Karpas-422 (cell line): ENCODE measurements around the gene VPS13D. TPM values are rescaled to one million over a fixed set of nuclear protein-coding genes. Genes with fewer than 3 reads are reported as not detected.

Experiments used
- DNase-seq: peaks from one replicate; pipeline ENCODE4 v3.0.0-alpha.2; 2015
- H2AFZ ChIP-seq: fragments of 200-600 bp; sonication (generic); 2 replicates; pipeline ENCODE4 v1.6.1; 2014; ENCODE audit warnings: antibody characterized with exemption, low read length, mixed read lengths
- H3K27ac ChIP-seq: fragments of 200-600 bp; sonication (generic); 2 replicates; pipeline ENCODE4 v1.5.1; 2014; ENCODE audit warnings: mild to moderate bottlenecking, low read length, moderate library complexity
- H3K27me3 ChIP-seq: fragments of 200-600 bp; sonication (generic); 2 replicates; pipeline ENCODE4 v1.6.1; 2014; ENCODE audit warnings: low read length, mixed read lengths
- H3K36me3 ChIP-seq: fragments of 200-600 bp; sonication (generic); 2 replicates; pipeline ENCODE4 v1.6.1; 2014; ENCODE audit warnings: low read length, mixed read lengths; ENCODE audit not compliant: insufficient read depth
- H3K4me1 ChIP-seq: fragments of 200-600 bp; sonication (generic); 2 replicates; pipeline ENCODE4 v1.6.1; 2014; ENCODE audit warnings: mild to moderate bottlenecking, low read length, mixed read lengths
- H3K4me2 ChIP-seq: fragments of 200-600 bp; sonication (generic); 2 replicates; pipeline ENCODE4 v1.6.1; 2014; ENCODE audit warnings: low read length, low read depth, mild to moderate bottlenecking; ENCODE audit not compliant: poor library complexity, severe bottlenecking
- H3K4me3 ChIP-seq: fragments of 200-600 bp; sonication (generic); 2 replicates; pipeline ENCODE4 v1.5.1; 2014; ENCODE audit warnings: mild to moderate bottlenecking, antibody characterized with exemption, low read length, mixed read lengths
- H3K79me2 ChIP-seq: fragments of 200-600 bp; sonication (generic); 2 replicates; pipeline ENCODE4 v1.6.1; 2014; ENCODE audit warnings: mild to moderate bottlenecking, low read length, mixed read lengths
- H3K9ac ChIP-seq: fragments of 200-600 bp; sonication (generic); 2 replicates; pipeline ENCODE4 v1.6.0; 2014; ENCODE audit warnings: low read length
- H3K9me2 ChIP-seq: fragments of 200-600 bp; sonication (generic), shearing (Covaris generic); replicated peaks from 2 replicates; pipeline ENCODE4 v1.6.0; 2014; ENCODE audit warnings: mild to moderate bottlenecking, low read length, moderate library complexity; ENCODE audit not compliant: insufficient read depth
- H3K9me3 ChIP-seq: fragments of 300-700, 200-600 bp; sonication (generic); 2 replicates; pipeline ENCODE4 v1.6.1; 2014; ENCODE audit warnings: low read length, mixed read lengths
- H4K20me1 ChIP-seq: fragments of 200-600 bp; sonication (generic); 2 replicates; pipeline ENCODE4 v1.6.1; 2014; ENCODE audit warnings: mild to moderate bottlenecking, antibody characterized with exemption, low read length, low read depth; ENCODE audit not compliant: insufficient read depth
- total RNA-seq: library from RNA; depleted of rRNA; stranded (reverse); fragments of >200 nt; shearing (Covaris generic); gene quantifications from 2 replicates; pipeline ENCODE4 v1.2.3, GENCODE V29; 2014; ENCODE audit warnings: low replicate concordance

The VPS13D gene
- total RNA-seq, 1 experiment from 2014 or later, result 36.2 TPM

GRCh38 chr1:12293416-12293815 lies 63.6 kb downstream of the VPS13D start:
- Histone ChIP-seq H4K20me1 (no peaks in the 10 kb centered on the region), H3K79me2 (no peaks in the 10 kb centered on the region), H3K4me2 (no peak overlapping the region), H3K9me3 (no peaks in the 10 kb centered on the region), H3K4me3 (no peak overlapping the region), H3K36me3 (0 out of 2 replicates have a peak, but pooled peaks cover 6% of the 10 kb centered on the region), H2AFZ (no peak overlapping the region), H3K27me3 (no peaks in the 10 kb centered on the region), H3K4me1 (0 out of 2 replicates have a peak, but pooled peaks cover 4% of the 10 kb centered on the region), H3K9ac (no peak overlapping the region), H3K27ac (no peak overlapping the region), H3K9me2 (no peaks in the 10 kb centered on the region)
- DNase-seq, result no peak

GRCh38 chr1:12294076-12294475 lies 64.2 kb downstream of the VPS13D start:
- no peak for DNase-seq
- Histone ChIP-seq H4K20me1 (no peaks in the 10 kb centered on the region), H3K4me3 (no peak overlapping the region), H3K27me3 (no peaks in the 10 kb centered on the region), H3K36me3 (0 out of 2 replicates have a peak, but pooled peaks cover 6% of the 10 kb centered on the region), H3K9ac (no peak overlapping the region), H3K9me3 (no peaks in the 10 kb centered on the region), H3K79me2 (no peaks in the 10 kb centered on the region), H3K4me2 (no peak overlapping the region), H3K9me2 (no peaks in the 10 kb centered on the region), H2AFZ (no peak overlapping the region), H3K27ac (no peak overlapping the region), H3K4me1 (0 out of 2 replicates have a peak, but pooled peaks cover 4% of the 10 kb centered on the region)

GRCh38 chr1:12296016-12296415 lies 66.2 kb downstream of the VPS13D start:
- H3K9me2 ChIP-seq, result no peaks in the 10 kb centered on the region
- DNase-seq, result no peak
- H3K9me3 ChIP-seq, result no peaks in the 10 kb centered on the region
- H3K36me3 ChIP-seq, result 0 out of 2 replicates have a peak, but pooled peaks cover 3% of the 10 kb centered on the region
- no peaks in the 10 kb centered on the region for H3K79me2 ChIP-seq
- no peak overlapping the region for H3K27ac ChIP-seq
- no peak overlapping the region for H2AFZ ChIP-seq
- H3K4me2 ChIP-seq, result no peak overlapping the region
- no peaks in the 10 kb centered on the region for H3K27me3 ChIP-seq
- no peaks in the 10 kb centered on the region for H4K20me1 ChIP-seq
- no peak overlapping the region for H3K9ac ChIP-seq
- 0 out of 2 replicates have a peak, but pooled peaks cover 4% of the 10 kb centered on the region for H3K4me1 ChIP-seq
- no peak overlapping the region for H3K4me3 ChIP-seq

GRCh38 chr1:12296623-12297022 lies 66.8 kb downstream of the VPS13D start:
- Histone ChIP-seq H3K36me3 (0 out of 2 replicates have a peak, but pooled peaks cover 3% of the 10 kb centered on the region), H4K20me1 (no peaks in the 10 kb centered on the region), H3K79me2 (no peaks in the 10 kb centered on the region), H3K4me1 (0 out of 2 replicates have a peak, but pooled peaks cover 4% of the 10 kb centered on the region), H3K4me2 (no peak overlapping the region), H3K9ac (no peak overlapping the region), H2AFZ (no peak overlapping the region), H3K4me3 (no peak overlapping the region), H3K27me3 (no peaks in the 10 kb centered on the region), H3K27ac (no peak overlapping the region), H3K9me3 (no peaks in the 10 kb centered on the region), H3K9me2 (no peaks in the 10 kb centered on the region)
- no peak for DNase-seq

- no peaks in the 10 kb centered on the region; the same call in 1 of the 2 replicates for H3K36me3 ChIP-seq
- H3K9ac ChIP-seq, result no peak overlapping the region
- 0 out of 2 replicates have a peak, but pooled peaks cover 4% of the 10 kb centered on the region for H3K4me1 ChIP-seq
- H3K79me2 ChIP-seq, result no peaks in the 10 kb centered on the region
- no peaks in the 10 kb centered on the region for H3K9me2 ChIP-seq
- no peak overlapping the region for H3K27ac ChIP-seq
- no peak for DNase-seq
- H3K9me3 ChIP-seq, result no peaks in the 10 kb centered on the region
- H3K4me2 ChIP-seq, result no peak overlapping the region
- H4K20me1 ChIP-seq, result no peaks in the 10 kb centered on the region
- no peak overlapping the region for H2AFZ ChIP-seq
- no peaks in the 10 kb centered on the region for H3K27me3 ChIP-seq
- H3K4me3 ChIP-seq, result no peak overlapping the region
Observed at GRCh38 chr1:12300706-12301105, 70.9 kb downstream of the VPS13D start.

GRCh38 chr1:12301518-12302237 lies 71.8 kb downstream of the VPS13D start:
- H3K9me3 ChIP-seq, result no peaks in the 10 kb centered on the region
- H3K36me3 ChIP-seq, result peaks cover 3% of the 10 kb centered on the region
- H3K9me2 ChIP-seq, result no peaks in the 10 kb centered on the region
- H3K27ac ChIP-seq, result no peak overlapping the region
- no peak overlapping the region for H3K4me2 ChIP-seq
- H3K27me3 ChIP-seq, result no peaks in the 10 kb centered on the region
- no peak overlapping the region for H2AFZ ChIP-seq
- H3K4me1 ChIP-seq, result no peaks in the 10 kb centered on the region
- no peaks in the 10 kb centered on the region for H3K79me2 ChIP-seq
- H3K9ac ChIP-seq, result no peak overlapping the region
- DNase-seq, result no peak
- H3K4me3 ChIP-seq, result no peak overlapping the region
- H4K20me1 ChIP-seq, result no peaks in the 10 kb centered on the region

GRCh38 chr1:12302798-12303447 lies 73.1 kb downstream of the VPS13D start:
- H3K27me3 ChIP-seq, result no peaks in the 10 kb centered on the region
- no peaks in the 10 kb centered on the region for H3K9me2 ChIP-seq
- H3K4me2 ChIP-seq, result no peak overlapping the region
- no peak overlapping the region for H2AFZ ChIP-seq
- H3K4me1 ChIP-seq, result no peaks in the 10 kb centered on the region
- H3K79me2 ChIP-seq, result no peaks in the 10 kb centered on the region
- no peaks in the 10 kb centered on the region for H3K9me3 ChIP-seq
- H3K9ac ChIP-seq, result no peak overlapping the region
- H3K36me3 ChIP-seq, result peaks cover 6% of the 10 kb centered on the region
- H3K27ac ChIP-seq, result no peak overlapping the region
- no peak for DNase-seq
- no peak overlapping the region for H3K4me3 ChIP-seq
- H4K20me1 ChIP-seq, result no peaks in the 10 kb centered on the region

- no peak overlapping the region for H3K9ac ChIP-seq
- no peaks in the 10 kb centered on the region for H3K9me3 ChIP-seq
- no peaks in the 10 kb centered on the region for H4K20me1 ChIP-seq
- peaks cover 6% of the 10 kb centered on the region for H3K36me3 ChIP-seq
- no peaks in the 10 kb centered on the region for H3K27me3 ChIP-seq
- DNase-seq, result no peak
- H3K4me3 ChIP-seq, result no peak overlapping the region
- H3K79me2 ChIP-seq, result no peaks in the 10 kb centered on the region
- no peaks in the 10 kb centered on the region for H3K9me2 ChIP-seq
- no peaks in the 10 kb centered on the region for H3K4me1 ChIP-seq
- no peak overlapping the region for H3K27ac ChIP-seq
- H2AFZ ChIP-seq, result no peak overlapping the region
- no peak overlapping the region for H3K4me2 ChIP-seq
Observed at GRCh38 chr1:12305377-12305776, 75.5 kb downstream of the VPS13D start.
